GM12875 (cell line): Measurements from ENCODE around the gene TP53TG5.

Experiments
- H3K4me3 ChIP-seq: one replicate; pipeline ENCODE4 v1.5.1; 2011; ENCODE audit warnings: low read depth, low read length, control low read depth
- CTCF ChIP-seq: IDR thresholded peaks from 2 replicates; pipeline ENCODE4 v1.5.1; 2011; ENCODE audit warnings: low read depth, mild to moderate bottlenecking, control low read depth, inconsistent platforms, low read length, moderate library complexity, borderline replicate concordance; ENCODE audit not compliant: insufficient read depth

Gene TP53TG5

GRCh38 chr20:45322952-45323383 is 55.2 kb downstream of the TP53TG5 start:
- H3K4me3 ChIP-seq, result no peak overlapping the region
- TF ChIP-seq CTCF, result peak; percentile 21; the same call in 1 of the 2 replicates
